ENCODE data around the gene SPPL3. TPM values are rescaled to one million over a fixed set of nuclear protein-coding genes. Genes with fewer than 3 reads are reported as not detected.

The SPPL3 gene
- total and polyA plus RNA-seq, 4 donors = 14.2 to 52.3 (median 29.6) TPM

- H3K4me3 ChIP-seq = no peak overlapping the region
- no peaks in the 10 kb centered on the region for H3K36me3 ChIP-seq (ENCODE audit: control insufficient read depth in 4 of 4, insufficient read depth in 4 of 4, low read length in 4 of 4)
- peaks cover 8 to 39% (median 10%) of the 10 kb centered on the region in 5 donors for H3K4me1 ChIP-seq (ENCODE audit: control insufficient read depth in 5 of 5, insufficient read depth in 5 of 5, low read length in 5 of 5)
- DNase-seq (peak; percentile 30 to 53 (median 38)), ATAC-seq (ENCODE audit: insufficient read depth, low FRiP score) (no peak)
- H3K9ac ChIP-seq (ENCODE audit: insufficient read depth in 1 of 2, low read length in 2 of 2) = no peak overlapping the region
- no peaks in the 10 kb centered on the region for H3K9me3 ChIP-seq (ENCODE audit: control insufficient read depth in 4 of 4, insufficient read depth in 3 of 4, low read length in 3 of 4)
- WGBS, 2 donors = 78 to 90% methylated on average over 4 of the region's 4 CpGs
- TF ChIP-seq CTCF (IDR thresholded peaks at IDR 0.05; ENCODE audit: control extremely low read depth, extremely low read depth) = no peak
- no peaks in the 10 kb centered on the region for H3K27me3 ChIP-seq (ENCODE audit: control insufficient read depth in 3 of 3, insufficient read depth in 3 of 3, low read length in 2 of 3)
- peak overlapping the region in 1 of 2 donors; percentile 46 for H3K27ac ChIP-seq (ENCODE audit: low read depth in 1 of 2, low read length in 1 of 2)
Measured at GRCh38 chr12:120836114-120836684, 68.0 kb downstream of the SPPL3 start.

DNA sequence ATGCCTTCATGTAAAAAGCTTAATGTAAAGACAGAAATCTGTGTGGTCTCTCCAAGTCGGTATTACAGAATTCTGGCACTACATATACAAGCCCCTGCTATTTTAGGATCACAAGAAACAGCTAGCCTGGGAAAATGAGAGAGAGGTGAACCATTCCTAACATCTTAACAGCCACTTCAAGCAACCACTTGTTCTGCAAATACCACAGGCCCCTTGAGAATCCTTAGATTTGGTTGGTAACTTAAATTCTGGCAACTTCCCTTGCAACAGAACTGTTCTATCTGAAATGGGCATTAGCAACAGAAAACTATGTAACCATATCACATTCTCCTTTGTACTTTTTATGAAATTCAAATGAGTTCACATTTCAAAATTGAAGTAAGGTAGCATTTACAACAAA, 68.5 kb downstream of the SPPL3 start:
- Histone ChIP-seq H3K9me3 (ENCODE audit: control insufficient read depth in 4 of 4, insufficient read depth in 3 of 4, low read length in 3 of 4) (no peaks in the 10 kb centered on the region), H3K4me3 (no peak overlapping the region), H3K27me3 (ENCODE audit: control insufficient read depth in 3 of 3, insufficient read depth in 3 of 3, low read length in 2 of 3) (no peaks in the 10 kb centered on the region), H3K27ac (ENCODE audit: low read depth in 1 of 2, low read length in 1 of 2) (peak overlapping the region in 1 of 2 donors; percentile 46), H3K4me1 (ENCODE audit: control insufficient read depth in 5 of 5, insufficient read depth in 5 of 5, low read length in 5 of 5) (peaks cover 8 to 45% (median 12%) of the 10 kb centered on the region in 5 donors), H3K9ac (ENCODE audit: insufficient read depth in 1 of 2, low read length in 2 of 2) (no peak overlapping the region), H3K36me3 (ENCODE audit: control insufficient read depth in 4 of 4, insufficient read depth in 4 of 4, low read length in 4 of 4) (no peaks in the 10 kb centered on the region)
- TF ChIP-seq CTCF (IDR thresholded peaks at IDR 0.05; ENCODE audit: control extremely low read depth, extremely low read depth) = no peak
- DNase-seq (peak; percentile 19 to 78 (median 55)), ATAC-seq (ENCODE audit: insufficient read depth, low FRiP score) (peak; percentile 66)
- 38 to 50% methylated on average over 1 of the region's 1 CpG for WGBS, 2 donors

GRCh38 chr12:120835304-120835612, 68.9 kb downstream of the SPPL3 start:
- no peak for TF ChIP-seq CTCF (IDR thresholded peaks at IDR 0.05; ENCODE audit: control extremely low read depth, extremely low read depth)
- DNase-seq (no peak), ATAC-seq (ENCODE audit: insufficient read depth, low FRiP score) (no peak)
- no peak overlapping the region for H3K4me3 ChIP-seq
- no peaks in the 10 kb centered on the region for H3K27me3 ChIP-seq (ENCODE audit: control insufficient read depth in 3 of 3, insufficient read depth in 3 of 3, low read length in 2 of 3)
- no peak overlapping the region for H3K27ac ChIP-seq (ENCODE audit: low read depth in 1 of 2, low read length in 1 of 2)
- H3K4me1 ChIP-seq (ENCODE audit: control insufficient read depth in 5 of 5, insufficient read depth in 5 of 5, low read length in 5 of 5) = peaks cover 8 to 47% (median 12%) of the 10 kb centered on the region in 5 donors
- no peaks in the 10 kb centered on the region for H3K9me3 ChIP-seq (ENCODE audit: control insufficient read depth in 4 of 4, insufficient read depth in 3 of 4, low read length in 3 of 4)
- H3K9ac ChIP-seq (ENCODE audit: insufficient read depth in 1 of 2, low read length in 2 of 2) = no peak overlapping the region
- WGBS, 2 donors = 25 to 41% methylated on average over 4 of the region's 4 CpGs
- no peaks in the 10 kb centered on the region for H3K36me3 ChIP-seq (ENCODE audit: control insufficient read depth in 4 of 4, insufficient read depth in 4 of 4, low read length in 4 of 4)
